Glomerular visceral epithelial cell (primary cell): Measurements from ENCODE around the gene SLC2A4.
A peak's percentile ranks its signal among the peaks of the same experiment; 100 is the strongest.

ENCODE experiments used
- DNase-seq: peaks from one replicate; pipeline ENCODE4 v3.0.0-alpha.2; 2016; ENCODE audit errors: extremely low spot score

The SLC2A4 gene

GRCh38 chr17:7279448-7279847 lies 2.1 kb upstream of the SLC2A4 start:
- DNase-seq = no peak

GRCh38 chr17:7280519-7281073 lies 922 bp upstream of the SLC2A4 start:
- DNase-seq = peak; percentile 83

DNA sequence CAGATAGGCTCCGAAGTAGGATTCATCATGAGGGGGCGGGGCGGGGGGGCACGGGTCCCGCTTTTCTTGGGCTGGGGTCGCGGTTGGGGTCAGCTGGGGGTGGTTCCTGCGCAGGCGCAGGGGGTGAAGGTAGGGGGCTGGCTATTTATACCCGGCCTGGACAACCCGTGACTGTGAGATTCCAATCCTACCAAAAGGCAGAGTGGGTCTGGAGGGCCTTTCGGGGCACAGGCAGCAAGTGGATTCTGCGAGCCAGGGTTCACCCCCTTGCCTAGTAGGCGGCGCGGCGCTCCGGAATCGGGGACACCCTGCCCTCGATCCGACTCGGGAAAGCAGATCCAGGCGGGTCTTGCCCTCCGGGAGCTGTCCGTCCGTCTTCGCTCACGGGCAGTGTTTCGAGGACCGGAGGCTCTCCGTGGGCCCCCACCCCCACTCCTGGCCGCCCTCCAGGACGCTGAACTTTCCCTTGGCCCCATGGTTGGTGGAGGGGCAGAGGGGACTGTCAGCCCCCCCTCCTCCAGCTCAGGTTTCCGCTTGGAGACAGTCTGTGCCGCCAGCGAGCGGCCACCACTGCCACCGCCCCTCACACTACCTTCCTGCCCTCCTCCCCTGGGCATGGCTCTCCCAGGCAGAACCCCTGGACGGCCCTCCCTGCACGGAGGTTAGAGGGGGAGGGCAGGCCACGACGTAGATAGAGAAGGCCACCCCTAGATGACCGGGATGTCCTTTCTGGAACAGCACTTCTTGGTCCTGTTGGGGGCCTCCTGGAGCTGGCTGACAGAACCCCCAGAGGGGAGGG lies 634 bp downstream of the SLC2A4 start:
- DNase-seq = no peak

- no peak for DNase-seq
Observed at GRCh38 chr17:7282752-7283321, 1.3 kb downstream of the SLC2A4 start.

- no peak for DNase-seq
Observed at GRCh38 chr17:7283471-7284216, 2.1 kb downstream of the SLC2A4 start.

DNA sequence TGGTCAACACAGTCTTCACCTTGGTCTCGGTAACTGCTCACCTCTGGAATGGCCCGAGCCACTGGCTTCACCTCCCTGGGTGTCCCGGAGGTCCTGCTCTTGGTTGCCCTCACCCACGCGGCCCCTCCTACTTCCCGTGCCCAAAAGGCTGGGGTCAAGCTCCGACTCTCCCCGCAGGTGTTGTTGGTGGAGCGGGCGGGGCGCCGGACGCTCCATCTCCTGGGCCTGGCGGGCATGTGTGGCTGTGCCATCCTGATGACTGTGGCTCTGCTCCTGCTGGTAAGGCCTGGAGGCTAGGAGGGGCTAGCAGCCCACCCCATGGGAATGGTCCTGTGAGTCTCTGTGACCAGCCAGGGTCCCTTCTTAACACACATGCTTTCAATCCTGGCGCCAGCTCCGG lies 3.4 kb downstream of the SLC2A4 start:
- no peak for DNase-seq

GRCh38 chr17:7285679-7286078 lies 4.2 kb downstream of the SLC2A4 start:
- DNase-seq = no peak

- DNase-seq = no peak
Observed at GRCh38 chr17:7289256-7290032, 7.9 kb downstream of the SLC2A4 start.

DNA sequence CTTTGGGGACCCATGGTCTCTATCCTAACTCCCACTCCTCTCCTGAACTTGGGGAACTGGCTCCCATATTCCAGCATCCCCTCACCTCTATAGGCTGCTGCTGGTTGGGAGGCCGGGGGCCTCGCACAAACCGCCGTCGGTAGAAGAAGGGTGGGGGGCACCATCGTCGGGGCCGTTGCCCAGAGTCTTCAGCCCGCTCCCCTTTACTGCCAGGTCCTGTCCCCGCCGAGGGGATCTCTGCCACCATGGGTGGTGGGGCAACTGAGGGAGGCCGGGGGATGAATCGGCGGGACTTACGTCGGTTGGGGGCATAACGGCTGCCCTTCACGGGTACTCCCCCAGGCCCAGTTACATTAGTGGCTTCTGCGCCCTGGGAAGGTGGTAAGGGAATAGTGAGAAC lies 8.6 kb downstream of the SLC2A4 start:
- DNase-seq = no peak

DNA sequence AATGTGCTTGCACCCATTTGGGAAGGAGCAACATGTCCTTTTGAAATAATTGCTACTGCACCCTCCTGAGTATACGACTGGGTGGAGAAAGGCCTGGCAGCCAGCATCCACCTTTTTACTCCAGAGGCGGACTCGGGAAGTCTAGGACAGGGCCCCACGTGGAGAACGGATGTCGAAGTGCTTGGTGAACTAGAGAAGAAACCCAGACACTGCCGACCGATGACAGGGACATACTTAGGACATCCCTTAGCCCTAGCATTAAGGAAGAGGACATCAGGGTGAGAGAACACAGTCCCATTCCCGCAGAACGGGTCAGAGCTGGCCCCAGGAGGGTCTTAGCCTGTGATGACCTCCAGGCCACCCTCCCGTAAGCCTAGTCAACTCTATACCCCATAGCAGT lies 9.2 kb downstream of the SLC2A4 start:
- no peak for DNase-seq

DNA sequence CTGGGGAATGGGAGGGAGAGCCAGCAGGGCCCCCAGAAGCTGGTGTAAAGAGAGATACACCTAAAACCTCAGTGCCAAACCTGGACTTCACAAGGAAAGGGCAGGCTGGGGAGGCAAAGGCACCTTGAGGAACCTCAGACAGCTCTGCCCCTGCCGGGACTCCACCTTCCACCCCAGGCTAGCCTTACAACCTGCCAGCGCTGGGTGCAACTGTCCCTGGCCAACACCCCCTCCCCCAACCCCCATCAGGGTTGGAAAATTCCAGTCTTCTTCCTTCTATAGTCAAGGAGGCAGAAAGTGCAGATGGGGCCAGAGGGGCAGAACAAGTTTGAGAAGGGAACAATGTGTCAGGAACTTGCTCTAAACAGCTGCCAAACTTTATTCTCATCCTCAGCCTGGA lies 10.7 kb downstream of the SLC2A4 start:
- no peak for DNase-seq

DNA sequence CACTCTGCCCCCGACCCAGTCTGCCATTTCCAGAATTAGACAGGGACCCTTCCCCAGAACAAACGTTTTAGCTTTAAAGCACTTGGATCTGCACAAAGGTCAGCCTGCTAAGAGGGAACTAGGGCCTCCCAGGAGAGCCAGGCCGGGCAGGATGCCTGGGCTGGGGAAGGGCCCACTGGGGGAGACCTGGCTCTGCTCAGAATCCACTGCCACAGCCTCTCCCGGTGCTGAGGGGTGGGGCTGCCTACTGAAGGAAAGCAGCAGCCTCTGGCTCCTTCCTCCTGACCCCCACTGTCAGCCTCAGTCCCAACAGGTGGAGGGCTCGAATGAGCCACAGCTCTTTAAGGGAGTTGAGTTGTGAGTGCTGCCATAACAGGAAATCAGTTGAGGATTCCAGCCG lies 11.2 kb downstream of the SLC2A4 start:
- DNase-seq = no peak

DNA sequence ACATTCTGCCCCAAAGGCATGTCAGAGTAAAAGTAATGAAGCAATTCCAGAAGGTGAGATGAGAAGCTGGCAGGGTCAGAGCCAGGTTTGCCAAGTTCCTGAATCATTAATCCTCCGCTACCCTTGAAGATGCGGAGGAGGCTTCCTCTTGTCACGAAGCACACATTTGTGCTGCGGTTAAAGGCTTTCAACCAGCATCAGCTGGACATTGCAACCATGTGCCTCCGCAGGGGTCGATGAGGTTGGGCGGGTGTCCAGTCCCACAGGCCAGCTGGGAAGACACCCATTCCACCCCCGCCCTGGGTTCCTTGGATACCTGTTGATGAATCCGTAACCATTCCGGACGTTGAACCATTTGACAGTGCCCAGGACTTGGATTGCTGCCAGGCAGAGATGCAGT lies 11.6 kb downstream of the SLC2A4 start:
- DNase-seq = peak; percentile 66

DNA sequence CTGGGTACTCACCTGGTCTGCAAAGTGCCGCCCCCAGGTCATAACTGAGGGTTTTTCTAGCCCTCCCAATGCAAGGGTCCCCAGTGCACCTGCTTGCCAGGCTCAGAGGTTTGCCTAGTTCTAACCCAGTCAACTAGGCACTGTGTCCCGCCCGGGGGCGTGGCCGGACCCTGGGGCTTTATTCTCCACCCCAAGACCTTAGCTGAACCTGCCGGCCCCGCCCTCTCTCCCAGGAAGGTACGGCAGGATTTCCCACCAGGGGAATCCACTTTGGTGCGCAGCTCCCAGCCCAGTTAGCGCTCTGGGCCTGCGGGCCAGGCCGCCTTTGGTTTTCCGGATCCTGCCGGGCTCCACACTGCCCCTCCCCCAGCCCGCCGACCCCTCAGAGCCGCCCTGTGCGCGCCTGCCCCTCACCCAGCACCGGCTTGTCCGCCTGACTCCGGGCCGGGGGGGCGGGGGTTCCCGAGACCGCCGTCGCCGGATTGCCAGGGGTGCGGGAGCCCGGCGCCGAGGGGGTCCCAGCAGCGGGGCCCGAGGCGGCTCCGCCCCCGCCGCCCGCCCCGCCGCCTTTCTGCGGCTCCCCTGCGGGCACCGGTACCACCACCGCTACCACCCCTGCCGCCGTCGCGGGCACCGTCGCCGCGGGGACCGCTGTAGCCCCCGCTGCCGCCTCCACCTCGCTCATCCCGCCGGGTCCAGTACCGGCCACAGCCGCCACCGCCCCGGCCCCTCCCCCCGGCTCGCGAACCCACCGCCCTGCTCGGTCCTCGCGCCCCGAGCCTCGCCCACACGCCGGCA lies 12.5 kb downstream of the SLC2A4 start:
- no peak for DNase-seq

- peak; percentile 48 for DNase-seq
Observed at GRCh38 chr17:7294614-7295153, 13.2 kb downstream of the SLC2A4 start, which contains the start of gene YBX2. Gene YBX2 (minus strand): TSS chr17:7294639. CDS start chr17:7294500, 139 bp downstream.

- no peak for DNase-seq
Observed at GRCh38 chr17:7295230-7296180, 14.0 kb downstream of the SLC2A4 start.

DNA sequence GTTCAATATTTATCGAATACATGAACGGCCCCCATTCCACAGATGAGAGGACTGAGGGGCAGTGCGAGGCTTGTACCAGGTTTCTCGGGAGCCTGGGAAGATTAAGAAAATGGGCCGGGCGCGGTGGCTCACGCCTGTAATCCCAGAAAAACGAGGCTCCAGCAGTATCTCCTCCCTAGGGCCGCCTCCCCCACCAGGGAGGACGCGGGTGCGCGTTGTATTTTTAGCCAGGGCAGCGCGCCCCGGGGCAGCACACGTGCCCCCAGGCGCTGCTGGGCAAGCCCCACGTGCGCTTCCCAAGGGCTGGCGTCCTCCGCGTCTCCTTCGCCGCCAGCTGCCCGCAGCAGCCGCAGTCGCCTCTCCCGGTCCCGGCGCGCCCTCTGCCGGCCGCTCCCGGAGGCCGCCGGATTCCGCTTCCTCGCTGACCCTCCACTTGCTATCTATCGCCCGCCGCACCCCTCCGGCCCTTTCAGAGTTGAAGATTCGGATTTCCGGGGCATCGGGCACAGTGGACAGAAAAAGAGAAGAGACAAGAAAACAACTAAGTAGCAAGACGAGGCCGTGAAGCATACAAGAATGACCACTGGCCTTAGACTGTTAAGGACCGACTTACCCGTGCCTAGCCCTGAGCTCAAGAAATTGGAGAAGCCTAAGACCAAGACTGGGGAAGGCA lies 14.8 kb downstream of the SLC2A4 start:
- DNase-seq = peak; percentile 86

DNA sequence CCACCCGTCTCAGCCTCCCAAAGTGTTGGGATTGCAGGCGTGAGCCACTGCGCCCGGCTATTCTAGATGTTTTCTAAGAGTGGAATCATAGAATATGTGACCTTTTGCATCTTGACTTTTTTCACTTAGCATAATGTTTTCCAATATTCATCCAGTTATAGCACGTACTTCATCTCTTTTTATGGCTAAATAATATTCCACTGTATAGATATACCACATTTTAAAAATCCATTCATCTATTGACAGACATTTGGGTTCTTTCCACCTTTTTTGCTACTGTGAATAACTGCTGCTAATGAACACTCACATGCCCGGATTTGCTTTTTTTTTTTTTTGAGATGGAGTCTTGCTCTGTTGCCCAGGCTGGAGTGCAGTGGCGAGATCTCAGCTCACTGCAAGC lies 22.7 kb downstream of the SLC2A4 start:
- no peak for DNase-seq
